Head of caudate nucleus (tissue), 42 donors: ENCODE measurements around the gene NBDY.
"Not testable (repeated sequence)": the region's sequence is repeated elsewhere in the genome, so short reads cannot be mapped to it uniquely, and the experiment has no call there.

Experiments used
- DNase-seq, 42 donors: peaks; one replicate each; pipeline versions ENCODE4 v3.0.0 to v3.0.0-alpha.2; 2020 to 2021; ENCODE audit warnings: mixed read lengths in 7 of 42
- intact Hi-C: fragments of 100-400 bp; cut with DNase I; formaldehyde crosslinking; loops from one replicate; pipeline ENCODE4 v1.15.0; 2022

The NBDY gene, protein sequence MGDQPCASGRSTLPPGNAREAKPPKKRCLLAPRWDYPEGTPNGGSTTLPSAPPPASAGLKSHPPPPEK

DNA sequence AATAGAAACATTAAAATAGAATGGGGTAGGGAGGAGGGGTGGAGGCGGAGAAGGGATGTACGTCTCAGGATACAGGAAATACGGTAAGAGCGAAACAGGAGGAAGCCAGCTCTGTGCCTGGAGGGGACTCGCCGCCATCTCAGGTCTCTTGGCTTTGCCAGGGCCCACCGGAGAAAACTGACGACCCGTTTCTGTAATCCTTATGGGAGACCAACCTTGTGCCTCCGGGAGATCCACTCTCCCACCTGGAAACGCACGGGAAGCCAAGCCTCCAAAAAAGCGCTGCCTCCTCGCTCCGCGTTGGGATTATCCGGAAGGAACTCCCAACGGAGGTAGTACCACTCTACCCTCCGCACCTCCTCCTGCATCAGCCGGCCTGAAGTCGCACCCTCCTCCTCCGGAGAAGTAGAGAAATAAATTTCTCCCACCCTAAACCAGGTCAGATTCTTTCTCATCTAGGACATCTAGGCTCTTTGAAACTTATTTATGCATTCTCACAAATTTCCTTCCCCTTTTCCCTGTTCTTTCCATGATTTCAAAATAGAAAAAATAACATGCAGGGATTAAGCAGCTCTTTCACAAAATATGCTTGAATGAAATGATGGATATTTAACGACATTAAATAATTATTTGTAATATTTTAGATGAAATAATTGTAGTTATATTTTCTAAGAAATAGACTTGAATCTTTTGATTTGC, at the start of gene NBDY:
TSS of gene NBDY (plus strand) at position 92 of the 699 bp plus-strand sequence. CDS start at position 203, 111 bp downstream.
- peak; percentile 21 to 77 (median 53) for DNase-seq
- intact Hi-C loops = no loop called here

DNA sequence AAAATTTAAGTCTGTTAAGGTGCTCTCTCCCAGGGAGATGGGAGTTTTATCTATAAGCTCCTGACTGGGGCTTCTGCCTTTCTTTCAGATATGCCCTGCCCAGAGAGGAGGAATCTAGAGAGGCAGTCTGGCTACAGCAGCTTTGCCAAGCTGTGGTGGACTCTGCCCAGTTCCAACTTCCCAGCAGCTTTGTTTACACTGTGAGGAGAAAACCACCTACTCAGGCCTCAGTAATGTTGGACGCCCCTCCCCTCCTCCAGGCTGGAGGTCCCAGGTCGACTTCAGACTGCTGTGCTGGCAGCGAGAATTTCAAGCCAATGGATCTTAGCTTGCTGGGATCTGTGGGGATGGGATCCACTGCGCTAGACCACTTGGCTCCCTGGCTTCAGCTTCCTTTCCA, 24.5 kb upstream of the NBDY start:
- DNase-seq, intact Hi-C loops: not testable (repeated sequence)

DNA sequence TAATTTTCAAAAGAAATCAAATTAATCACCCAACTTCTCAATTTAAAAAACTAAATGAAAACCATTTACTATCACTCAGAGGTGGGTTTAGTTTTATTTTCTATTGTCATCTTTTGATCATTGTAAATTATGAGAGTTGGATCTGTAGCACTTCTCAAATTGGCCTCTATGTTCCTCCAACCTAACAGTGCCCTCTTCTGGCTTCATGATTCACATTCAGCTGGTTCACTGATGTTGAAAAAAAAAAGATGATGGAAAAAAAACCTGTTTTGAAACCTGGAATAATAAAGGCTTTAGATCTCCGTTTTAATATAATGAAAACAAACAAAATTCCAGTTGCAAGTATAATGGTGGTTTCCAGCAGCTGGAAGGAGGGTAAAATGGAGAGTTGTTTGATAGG, 2.4 kb upstream of the NBDY start:
- intact Hi-C loops = no loop called here

DNA sequence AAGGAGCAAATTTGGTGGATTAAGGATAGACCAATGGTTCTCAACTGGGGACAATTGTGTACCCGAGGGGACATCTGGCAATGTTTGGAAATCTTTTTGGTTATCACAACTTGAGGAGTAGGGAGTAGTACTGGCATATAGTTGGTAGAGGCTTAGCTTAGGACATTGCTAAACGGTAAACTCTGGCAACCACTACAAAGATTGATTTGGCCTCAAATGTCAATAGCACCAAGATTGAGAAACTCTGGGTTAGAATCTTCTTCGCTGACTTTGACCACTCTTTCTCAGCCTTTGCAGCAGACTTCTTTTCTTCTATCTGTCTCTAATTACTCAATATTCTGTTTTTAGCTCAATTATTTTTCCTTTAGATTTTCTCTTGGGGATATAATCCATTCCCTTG, 1.5 kb upstream of the NBDY start:
- no peak for DNase-seq

More for the DNA sequence above, 2.4 kb upstream of the NBDY start:
- DNase-seq = peak in 19 of 42 donors; percentile 4 to 63 (median 26)

DNA sequence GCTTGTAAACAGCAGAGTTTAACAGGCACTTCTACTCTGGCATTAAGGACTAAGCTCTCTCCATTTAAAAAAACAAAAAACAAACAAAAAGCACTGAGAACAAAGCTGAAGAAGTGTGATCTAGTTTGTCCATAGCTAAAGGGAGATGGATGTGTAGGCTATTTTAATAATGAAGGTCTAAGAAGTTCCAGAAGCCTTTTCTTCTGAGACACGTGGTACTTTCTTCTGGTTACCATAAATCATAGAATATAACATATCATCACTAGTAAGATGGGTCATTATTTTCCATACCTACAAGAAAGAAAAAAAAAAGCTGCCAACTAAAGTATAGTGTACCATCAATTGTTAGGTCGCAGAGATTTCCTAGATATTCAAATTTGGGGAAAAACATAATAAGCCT, 722 bp upstream of the NBDY start:
- intact Hi-C loops = no loop called here
- no peak for DNase-seq

More for the DNA sequence above, 1.5 kb upstream of the NBDY start:
- intact Hi-C loops = no loop called here

DNA sequence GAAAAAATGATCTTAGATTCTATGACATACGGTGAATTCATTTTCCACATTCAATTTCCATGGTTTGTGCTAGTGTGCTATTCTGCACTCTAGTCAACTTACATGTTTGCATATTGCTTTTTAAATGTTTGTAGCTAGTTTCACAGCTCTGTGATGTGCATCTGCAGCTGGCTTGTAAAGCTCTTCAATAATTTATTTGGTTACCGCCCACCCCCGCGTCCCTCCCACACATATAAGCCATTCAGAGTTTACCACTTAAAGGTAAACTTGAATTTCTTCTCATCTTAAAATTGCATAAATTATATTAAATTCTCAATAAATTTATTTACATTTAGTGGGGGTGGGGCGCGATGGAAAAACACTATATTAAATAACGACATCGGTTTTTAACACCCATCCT, 291 bp upstream of the NBDY start:
- peak in 9 of 42 donors; percentile 1 to 36 (median 8) for DNase-seq
- intact Hi-C loops = no loop called here

DNA sequence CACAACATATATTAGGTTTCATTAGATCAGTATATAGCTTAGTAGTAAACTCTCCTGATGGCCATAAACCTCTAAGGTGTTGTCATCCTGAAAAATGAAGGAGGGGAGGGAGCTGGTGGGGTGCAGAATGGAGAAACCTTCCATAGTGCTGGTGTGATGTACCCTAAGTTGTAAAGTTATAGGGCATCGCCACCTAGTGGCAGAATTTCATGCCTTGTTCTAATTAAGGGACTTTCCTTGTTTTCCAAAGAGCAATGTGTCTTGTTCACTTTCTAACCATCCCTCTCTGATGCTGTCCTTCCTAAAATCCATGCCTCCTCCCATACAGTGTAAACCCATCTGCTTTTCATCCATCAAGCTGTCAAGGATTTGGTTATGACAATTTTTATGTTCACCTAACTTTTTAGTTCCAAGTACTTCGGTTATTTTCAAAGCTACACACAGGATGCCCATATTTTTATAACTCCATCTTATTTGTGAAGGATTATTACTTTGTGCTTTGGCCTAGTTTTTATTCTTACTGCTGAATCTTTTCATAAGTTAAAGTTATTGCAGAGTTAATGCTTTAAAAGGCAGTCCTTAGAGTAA, 4.5 kb downstream of the NBDY start:
- intact Hi-C loops = no loop called here

DNA sequence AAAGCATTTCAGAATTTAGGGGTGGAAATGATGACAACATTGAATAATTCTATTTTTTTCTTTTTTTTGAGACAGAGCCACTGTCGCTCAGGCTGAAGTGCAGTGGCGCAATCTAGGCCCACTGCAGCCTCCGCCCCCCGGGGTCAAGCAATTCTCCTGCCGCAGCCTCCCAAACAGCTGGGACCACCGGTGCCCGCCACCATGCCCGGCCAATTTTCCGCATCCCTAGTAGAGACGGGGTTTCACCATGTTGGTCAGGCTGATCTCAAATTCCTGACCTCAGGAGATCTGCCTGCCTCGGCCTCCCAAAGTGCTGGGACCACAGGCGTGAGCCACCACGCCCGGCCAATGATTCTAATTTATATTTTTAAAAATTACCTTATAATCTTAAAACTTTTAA, 7.2 kb downstream of the NBDY start:
- intact Hi-C loops = no loop called here
- DNase-seq = no peak

More for the DNA sequence above, 4.5 kb downstream of the NBDY start:
- peak in 37 of 42 donors; percentile 14 to 87 (median 68) for DNase-seq

DNA sequence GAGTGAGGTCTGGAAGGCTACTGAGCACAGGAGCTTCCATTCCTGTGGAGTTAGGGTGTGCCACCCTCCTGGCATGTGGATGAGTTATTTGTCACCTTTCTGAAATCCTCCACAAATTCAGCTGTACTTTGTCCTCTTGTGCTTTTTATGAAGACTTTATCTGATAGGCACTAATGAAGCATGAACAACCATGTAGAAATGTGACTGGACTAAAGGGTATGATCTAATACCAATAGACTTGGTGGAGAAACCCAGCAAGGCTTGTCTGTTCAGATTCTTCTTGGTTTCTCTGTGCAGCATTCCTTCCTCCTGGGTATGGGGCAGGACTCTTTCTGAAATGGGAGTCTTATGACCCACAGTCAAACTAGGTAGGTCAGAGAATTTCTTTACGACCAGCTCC, 9.6 kb downstream of the NBDY start:
- no peak for DNase-seq
- intact Hi-C loops = no loop called here

DNA sequence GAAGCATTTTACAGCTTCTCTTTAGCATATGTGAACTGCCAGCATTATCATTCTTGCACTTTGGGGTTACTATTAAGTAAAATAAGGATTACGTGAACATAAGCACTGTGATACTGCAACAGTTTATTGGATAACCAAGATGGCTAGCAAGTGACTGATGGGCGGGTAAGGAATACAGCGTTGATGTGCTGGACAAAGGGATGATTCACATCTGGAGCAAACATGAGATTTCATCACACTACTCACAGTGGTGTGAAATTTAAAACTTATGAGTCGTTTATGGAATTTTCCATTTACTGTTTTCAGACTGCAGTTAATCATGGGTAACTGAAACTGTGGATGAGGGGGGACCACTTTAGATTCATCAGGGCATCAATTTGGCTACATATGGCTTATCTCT, 16.0 kb downstream of the NBDY start:
- intact Hi-C loops = no loop called here
- no peak for DNase-seq

DNA sequence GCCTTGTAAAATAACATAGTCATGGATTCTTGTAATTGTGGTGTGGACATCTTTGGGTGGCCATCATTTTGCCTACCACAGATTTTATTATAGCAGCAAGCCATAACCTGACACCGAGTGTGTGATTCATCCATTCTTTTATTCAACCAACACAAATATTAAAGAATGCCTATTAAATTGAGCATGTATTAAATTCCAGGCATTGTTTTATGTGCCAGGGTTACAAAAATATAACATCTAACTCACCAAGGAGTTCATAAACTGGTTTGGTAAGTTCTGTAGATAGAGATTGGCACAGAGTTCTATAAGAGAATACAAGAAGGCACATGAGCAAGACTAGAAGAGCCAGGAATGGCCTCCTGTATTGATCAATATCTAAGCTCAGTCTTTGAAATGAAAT, 18.0 kb downstream of the NBDY start:
- no peak for DNase-seq
- intact Hi-C loops = no loop called here

DNA sequence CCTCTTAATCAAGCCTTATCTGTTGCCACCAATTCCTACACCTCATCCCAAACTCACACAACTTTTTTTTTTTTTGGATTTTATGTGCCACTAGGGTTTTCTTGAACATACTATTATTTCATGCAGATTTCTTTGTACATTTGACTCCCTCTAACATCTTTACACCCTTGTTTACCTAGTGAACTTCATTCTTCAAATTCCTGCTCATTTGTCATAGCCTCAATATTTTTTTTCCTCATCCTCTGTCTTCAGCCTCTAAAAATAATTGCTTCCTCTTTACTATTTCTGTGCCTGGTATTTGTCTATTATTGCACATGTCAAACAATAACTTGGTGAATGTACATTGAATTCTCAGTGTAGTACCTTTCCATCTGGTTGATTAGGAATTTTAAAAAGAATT, 22.0 kb downstream of the NBDY start:
- intact Hi-C loops = no loop called here
- DNase-seq = no peak

DNA sequence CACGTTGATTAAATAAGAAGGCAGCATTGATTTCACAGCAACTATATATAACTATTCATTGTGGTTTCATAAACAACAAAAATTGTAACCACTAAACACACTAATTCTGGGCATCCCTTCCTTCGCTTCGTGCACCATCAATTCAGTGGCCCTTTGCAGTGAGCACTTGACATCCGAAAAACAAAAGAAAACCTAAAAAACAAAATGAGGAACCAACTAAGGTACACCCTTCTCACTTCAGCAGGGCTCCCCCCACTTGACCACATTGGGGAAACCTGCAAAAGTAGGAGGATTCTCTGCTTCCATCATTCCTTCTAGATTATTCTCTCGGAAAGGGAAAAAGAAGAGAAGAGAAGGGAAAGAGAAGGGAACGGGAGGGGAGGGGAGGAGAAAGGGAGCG, 28.3 kb downstream of the NBDY start:
- no peak for DNase-seq
- intact Hi-C loops = no loop called here

DNA sequence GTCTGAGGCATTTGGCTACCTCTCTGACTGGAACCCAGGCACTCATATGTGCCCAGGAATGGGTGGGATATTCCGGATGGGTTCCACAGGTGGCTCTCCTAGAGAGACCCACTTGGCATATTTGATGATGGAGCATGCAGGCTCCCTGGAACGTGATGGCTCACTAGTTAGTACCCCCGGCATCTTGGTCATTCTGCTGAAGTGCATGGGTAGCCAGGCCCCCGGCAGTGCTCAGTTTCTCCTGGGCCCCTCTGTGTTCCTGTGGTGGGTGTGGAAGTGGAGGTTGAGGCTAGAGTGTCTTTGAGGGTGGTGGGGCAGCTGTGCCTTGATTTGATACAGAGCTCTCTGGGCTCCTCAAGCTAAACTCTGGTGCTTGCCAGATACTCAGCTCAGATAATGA, 29.4 kb downstream of the NBDY start:
- no peak for DNase-seq
- intact Hi-C loops = no loop called here

DNA sequence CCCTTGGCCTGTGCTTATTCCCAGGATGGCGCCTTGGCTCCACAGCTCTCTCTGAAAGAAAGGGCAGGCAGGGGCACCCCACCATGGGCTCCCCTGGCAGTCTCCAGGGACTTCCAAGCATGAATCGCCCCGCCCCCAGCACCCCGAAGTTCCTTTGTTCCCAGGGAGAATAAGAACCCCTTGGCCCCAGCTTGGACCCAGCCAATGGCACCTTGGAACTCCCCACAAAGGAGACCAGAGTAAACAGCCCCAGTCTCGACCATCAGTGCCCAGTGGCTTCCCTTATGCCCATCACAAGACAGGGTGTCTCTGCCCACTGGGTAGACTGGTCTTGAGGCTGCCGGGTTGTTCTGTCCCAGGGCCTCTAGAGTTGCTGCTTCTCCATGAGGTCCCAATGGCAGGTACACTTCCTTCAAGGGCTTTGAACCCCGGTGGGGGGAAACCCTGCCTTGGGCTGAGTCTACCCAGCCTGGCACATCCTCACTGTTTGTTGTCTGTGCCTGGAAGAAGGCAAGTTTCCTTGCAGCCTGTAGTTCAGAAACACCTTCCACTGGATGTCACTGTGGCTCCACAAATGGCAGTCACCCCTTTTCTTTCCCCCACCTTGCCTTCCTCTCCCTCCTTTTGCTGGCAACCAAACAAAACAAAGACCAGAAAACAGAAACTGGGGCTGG, 30.8 kb downstream of the NBDY start:
- intact Hi-C loops = no loop called here
- DNase-seq = peak in 4 of 42 donors; percentile 3 to 16 (median 10)

DNA sequence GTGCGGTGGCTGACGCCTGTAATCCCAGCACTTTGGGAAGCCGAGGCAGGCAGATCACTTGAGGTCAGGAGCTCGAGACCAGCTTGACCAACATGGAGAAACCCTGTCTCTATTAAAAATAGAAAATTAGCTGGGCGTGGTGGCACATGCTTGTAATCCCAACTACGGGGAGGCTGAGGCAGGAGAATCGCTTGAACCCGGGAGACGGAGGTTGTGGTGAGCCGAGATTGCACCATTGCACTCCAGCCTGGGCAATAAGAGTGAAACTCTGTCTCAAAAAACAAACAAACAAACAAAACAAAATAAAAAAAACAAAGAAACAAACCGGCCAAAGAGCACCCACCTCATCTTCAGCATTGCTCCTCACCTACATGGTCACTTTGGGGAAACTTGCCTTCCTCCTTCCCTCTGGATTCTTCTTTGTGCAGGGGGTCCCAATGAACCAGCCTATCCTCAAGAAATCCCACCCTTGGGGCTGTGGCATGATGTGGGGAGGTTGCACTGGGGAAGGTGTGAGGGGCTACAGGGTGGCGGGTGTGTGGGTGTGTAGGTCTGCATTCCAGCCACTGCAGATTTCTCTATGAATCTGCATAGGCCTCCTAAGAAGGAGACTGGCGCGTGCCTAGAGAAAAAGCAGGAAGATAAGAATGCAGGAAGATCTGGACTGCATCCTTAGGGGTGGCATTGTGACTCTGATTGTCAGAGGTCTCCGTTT, 31.5 kb downstream of the NBDY start:
- intact Hi-C loops, DNase-seq: not testable (repeated sequence)

DNA sequence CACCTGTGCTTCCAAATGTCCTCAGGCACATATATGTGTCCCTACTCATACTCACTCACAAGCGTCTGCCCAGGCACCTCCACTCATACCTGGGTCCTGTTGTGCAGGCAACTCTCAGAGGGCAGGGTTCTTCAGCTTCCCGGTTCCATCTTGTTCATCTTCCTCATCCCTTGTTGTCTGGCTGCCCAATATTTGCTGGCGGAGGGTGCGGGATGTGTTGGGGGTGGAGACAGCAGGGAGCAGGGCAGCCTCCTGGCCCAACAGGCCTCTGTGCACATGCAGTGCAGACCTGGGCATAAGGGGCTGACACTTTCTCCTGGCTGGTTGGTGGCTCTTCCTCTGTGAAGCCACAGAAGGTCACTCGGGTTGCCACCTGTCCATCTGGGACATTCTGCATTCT, 32.1 kb downstream of the NBDY start:
- peak in 1 of 42 donors; percentile 1 for DNase-seq
- intact Hi-C loops = no loop called here

DNA sequence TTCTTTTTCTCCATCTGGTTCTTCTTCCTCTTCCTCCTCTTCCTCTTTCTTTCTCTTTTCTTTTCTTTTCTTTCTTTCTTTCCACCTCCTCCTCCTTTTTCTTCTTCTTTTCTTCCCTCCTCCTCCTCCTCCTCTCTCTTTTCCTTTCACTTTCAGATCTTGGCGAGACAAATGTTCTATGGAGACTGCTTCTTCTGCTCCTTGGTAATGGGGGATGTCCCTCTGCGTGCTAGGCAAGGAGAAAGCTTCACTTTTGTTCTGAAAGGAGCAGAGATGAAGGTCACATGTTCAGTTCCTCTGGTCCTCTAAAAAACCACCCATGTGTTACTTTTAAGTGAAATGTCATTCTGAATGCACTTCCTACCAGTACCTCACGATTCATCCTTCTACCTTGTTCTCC, 33.2 kb downstream of the NBDY start:
- intact Hi-C loops = no loop called here
- no peak for DNase-seq

DNA sequence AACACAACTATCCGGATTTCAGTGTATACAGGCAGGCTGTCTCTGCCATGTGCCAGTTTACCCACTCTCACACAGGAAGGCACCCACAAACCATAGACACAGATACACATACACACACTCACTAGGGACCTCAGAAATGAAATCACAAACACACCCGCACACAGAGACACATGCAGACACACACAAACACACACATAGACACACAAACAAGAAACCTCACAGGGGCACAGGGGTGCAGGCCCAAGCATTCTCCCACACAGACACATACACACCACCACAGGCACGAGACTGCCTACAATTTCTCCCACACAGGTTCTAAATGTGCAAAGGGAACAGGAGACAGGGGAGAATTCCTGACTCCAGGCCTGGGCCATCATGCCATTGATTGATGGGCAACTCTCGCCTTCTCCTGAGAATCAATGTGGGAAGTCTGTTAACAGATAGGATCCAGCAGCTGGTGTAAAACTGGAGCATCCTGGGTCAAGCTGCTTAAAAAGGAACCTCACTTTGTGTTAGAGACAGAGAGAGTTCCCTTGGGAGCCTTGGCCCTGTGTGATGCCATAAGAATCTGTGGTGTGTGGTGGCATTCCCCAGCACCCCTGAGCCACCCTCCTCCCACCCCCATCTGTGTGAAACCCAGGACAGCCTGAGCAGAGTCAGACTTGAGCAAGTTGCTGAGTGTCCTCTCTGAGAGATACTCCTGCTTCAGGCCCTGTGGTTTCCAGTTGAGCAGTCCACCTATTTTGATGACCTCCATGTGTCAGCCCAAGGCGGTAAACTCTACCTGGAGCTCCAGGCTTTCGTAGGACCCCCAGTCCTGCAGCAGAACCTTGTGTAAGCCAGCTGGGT, 33.9 kb downstream of the NBDY start:
- intact Hi-C loops = no loop called here
- peak in 3 of 42 donors; percentile 1 to 30 (median 5) for DNase-seq
